Raji (cell line): ENCODE measurements around the gene NACC2.

ENCODE experiments used
- POLR2A ChIP-seq: IDR thresholded peaks from 2 replicates; pipeline ENCODE4 v1.6.1; 2011; ENCODE audit warnings: low read depth, low read length, control low read depth; ENCODE audit not compliant: insufficient read depth

NACC2 gene

GRCh38 chr9:136107953-136108647 is 13.0 kb upstream of the NACC2 start:
- TF ChIP-seq POLR2A: no peak

- TF ChIP-seq POLR2A: no peak
Observed at GRCh38 chr9:136107155-136107952, 12.3 kb upstream of the NACC2 start.

- TF ChIP-seq POLR2A: no peak
Observed at GRCh38 chr9:136105398-136106135, 10.5 kb upstream of the NACC2 start.

GRCh38 chr9:136104916-136105315 is 9.8 kb upstream of the NACC2 start:
- TF ChIP-seq POLR2A: no peak

- no peak for TF ChIP-seq POLR2A
Observed at GRCh38 chr9:136104488-136104800, 9.4 kb upstream of the NACC2 start.

GRCh38 chr9:136103651-136104487 is 8.8 kb upstream of the NACC2 start:
- TF ChIP-seq POLR2A: no peak

- TF ChIP-seq POLR2A: no peak
Observed at GRCh38 chr9:136100700-136101614, 5.9 kb upstream of the NACC2 start.

GRCh38 chr9:136099542-136099941 is 4.5 kb upstream of the NACC2 start:
- no peak for TF ChIP-seq POLR2A

- no peak for TF ChIP-seq POLR2A
Observed at GRCh38 chr9:136098844-136099243, 3.8 kb upstream of the NACC2 start.

GRCh38 chr9:136098210-136098609 is 3.1 kb upstream of the NACC2 start:
- no peak for TF ChIP-seq POLR2A

- TF ChIP-seq POLR2A: no peak
Observed at GRCh38 chr9:136096505-136097001, 1.5 kb upstream of the NACC2 start.

- TF ChIP-seq POLR2A: no peak
Observed at GRCh38 chr9:136093995-136094881, 851 bp downstream of the NACC2 start.
